HFF-Myc (cell line): ENCODE results near the gene ZNF791.

Source experiments
- DNase-seq: peaks from one replicate; pipeline ENCODE4 v3.0.0-alpha.2; 2011; ENCODE audit warnings: low read depth; ENCODE audit errors: extremely low read depth
- H3K4me3 ChIP-seq: replicated peaks from 2 replicates; pipeline ENCODE4 v1.5.1; 2011; ENCODE audit warnings: low read depth, mild to moderate bottlenecking, control low read depth, low read length
- TF ChIP-seq, protein P1 (sequence below): IDR thresholded peaks from 2 replicates; pipeline ENCODE4 v1.5.1; 2012; ENCODE audit warnings: mild to moderate bottlenecking, low read depth, low read length, control low read depth; ENCODE audit errors: missing control alignments

ZNF791 gene

DNA sequence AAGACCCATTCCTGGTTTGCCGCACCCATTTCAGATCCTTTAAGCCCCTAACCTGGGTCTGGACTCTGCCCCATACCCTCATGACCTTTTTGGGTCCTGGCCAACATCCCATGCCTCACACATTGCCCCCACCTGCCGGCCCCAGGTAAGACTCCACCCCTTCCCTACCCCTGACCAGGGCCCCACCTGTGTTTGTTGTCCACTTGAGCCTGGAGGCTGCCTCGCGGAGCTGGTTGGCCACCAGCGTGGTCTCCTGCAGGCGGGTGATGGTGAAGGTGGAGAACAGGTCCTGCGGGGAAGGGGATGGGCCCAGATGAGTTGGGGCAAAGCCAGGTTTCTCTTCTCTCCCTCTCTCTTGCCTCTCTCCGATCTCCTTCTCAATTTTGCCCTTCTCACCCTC is 36.3 kb downstream of the ZNF791 start:
- H3K4me3 ChIP-seq = no peak overlapping the region
- DNase-seq = no peak
- TF ChIP-seq, protein P1, sequence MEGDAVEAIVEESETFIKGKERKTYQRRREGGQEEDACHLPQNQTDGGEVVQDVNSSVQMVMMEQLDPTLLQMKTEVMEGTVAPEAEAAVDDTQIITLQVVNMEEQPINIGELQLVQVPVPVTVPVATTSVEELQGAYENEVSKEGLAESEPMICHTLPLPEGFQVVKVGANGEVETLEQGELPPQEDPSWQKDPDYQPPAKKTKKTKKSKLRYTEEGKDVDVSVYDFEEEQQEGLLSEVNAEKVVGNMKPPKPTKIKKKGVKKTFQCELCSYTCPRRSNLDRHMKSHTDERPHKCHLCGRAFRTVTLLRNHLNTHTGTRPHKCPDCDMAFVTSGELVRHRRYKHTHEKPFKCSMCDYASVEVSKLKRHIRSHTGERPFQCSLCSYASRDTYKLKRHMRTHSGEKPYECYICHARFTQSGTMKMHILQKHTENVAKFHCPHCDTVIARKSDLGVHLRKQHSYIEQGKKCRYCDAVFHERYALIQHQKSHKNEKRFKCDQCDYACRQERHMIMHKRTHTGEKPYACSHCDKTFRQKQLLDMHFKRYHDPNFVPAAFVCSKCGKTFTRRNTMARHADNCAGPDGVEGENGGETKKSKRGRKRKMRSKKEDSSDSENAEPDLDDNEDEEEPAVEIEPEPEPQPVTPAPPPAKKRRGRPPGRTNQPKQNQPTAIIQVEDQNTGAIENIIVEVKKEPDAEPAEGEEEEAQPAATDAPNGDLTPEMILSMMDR = no peak

DNA sequence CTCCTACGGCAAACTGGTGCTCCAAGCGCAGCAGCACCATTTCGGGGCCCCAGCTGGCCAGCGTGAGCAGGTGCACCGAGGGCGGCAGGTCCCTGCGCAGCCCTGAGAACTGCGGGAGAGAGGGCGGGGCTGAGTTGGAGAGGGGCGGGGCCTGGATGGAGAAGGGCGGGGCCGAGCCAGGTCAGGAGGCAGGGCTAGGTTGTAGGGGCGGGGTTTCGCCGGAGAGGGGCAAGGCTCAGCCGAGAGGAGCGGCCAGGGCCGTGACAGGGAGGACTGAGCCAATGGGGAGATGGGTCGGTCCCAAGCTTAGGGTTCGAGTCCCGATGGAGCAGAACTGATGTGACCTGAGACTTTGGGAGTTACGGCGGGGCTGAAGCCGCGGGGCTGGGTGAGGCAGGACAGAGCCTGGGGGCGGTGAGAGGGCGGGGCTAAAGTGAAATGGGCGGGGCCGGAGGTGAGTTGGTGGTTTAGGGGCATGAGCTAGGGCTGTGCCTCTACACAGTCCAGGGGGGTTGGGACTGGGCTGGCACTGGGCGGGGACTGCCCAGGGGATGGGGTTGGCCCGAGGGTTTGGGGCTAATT is 36.9 kb downstream of the ZNF791 start:
- DNase-seq = no peak
- no peak overlapping the region for H3K4me3 ChIP-seq
- TF ChIP-seq, protein P1 = no peak

DNA sequence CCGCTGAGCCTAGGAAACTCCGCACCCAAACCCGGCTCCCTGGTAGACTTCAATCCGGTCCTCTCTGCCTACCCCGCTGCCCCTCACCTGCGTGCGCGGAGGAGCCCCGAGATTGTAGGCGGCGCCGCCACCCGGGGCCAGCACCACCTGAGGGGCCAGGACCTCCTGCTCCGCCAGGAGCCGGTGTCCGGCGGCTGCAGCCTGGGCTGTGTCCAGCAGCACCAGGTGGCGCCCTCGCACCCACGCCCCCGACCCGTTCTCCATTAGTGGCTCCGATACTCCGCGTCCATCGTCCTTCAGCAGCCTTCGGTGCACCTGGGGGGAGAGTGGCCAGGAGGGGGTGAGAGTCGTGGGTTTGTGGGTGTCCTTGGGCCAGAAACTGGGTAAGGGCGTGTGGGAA is 37.4 kb downstream of the ZNF791 start:
- H3K4me3 ChIP-seq = no peak overlapping the region
- DNase-seq = no peak
- TF ChIP-seq, protein P1 = peak; percentile 12

DNA sequence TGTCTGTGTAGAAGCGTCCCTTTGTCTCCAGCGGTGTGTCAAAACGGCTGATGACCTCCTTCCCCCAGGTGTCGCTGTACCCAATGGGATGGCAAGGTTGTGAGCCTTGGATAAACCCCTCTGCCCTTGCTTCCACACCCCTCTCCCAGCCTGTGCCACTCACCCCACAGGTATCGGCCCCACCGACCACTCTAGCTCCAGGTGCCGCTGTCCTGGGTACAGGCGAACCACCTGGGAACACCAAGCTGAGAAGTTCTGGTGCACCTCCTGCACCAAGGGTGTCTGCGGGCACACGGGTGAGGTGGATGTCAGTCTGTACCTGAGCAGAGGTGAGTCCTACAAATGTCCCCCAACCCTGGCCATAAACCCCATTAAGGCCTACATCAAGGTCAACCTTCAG is 39.2 kb downstream of the ZNF791 start:
- TF ChIP-seq, protein P1 = no peak
- H3K4me3 ChIP-seq = no peak overlapping the region
- DNase-seq = no peak

DNA sequence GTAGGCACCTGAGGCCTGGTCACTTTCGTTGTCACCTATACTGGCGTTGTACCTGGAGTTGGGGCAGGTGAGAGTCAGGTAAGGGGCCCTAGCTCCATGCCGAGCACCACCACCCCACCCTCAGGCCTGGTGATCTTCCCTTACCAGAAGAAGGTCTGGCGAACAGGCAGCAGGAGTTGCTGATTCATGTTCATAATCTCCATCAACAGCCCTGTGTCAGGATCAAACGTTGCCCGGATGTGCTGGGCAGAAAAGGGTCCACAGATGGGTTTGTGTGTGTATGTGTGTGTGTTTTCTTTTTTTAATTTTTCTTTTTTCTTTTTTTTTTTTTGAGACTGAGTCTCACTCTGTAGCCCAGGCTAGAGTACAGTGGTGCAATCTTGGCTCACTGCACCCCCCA is 41.5 kb downstream of the ZNF791 start:
- no peak overlapping the region for H3K4me3 ChIP-seq
- TF ChIP-seq, protein P1 = no peak
- no peak for DNase-seq

DNA sequence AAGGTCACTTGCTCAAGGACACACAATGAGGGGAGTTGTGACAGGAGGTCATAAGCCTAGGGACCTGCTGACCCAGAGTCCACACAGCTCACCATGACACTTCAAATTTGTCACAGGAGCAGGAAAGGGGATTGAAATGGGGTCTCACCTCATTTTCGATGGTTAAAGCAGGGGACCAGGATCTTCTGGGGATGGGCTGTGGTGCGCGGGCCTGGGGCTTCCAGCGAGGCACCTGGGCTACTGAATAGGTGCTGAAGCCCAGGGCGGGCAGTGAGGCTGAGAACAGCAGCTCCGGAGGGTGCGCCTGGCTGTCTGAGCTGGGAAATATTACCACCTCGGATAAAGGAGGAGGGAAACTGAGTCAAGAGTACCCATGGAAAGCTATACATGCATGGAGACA is 44.8 kb downstream of the ZNF791 start:
- no peak for DNase-seq
- no peak overlapping the region for H3K4me3 ChIP-seq
- TF ChIP-seq, protein P1 = no peak
